A549 (cell line): ENCODE measurements around the gene PLPPR1.

Experiments used
- ESRRA ChIP-seq: fragments of 150-350 bp; IDR thresholded peaks from 2 replicates; pipeline ENCODE4 v1.6.1; 2014; ENCODE audit warnings: mild to moderate bottlenecking, low read length, borderline replicate concordance
- GATA3 ChIP-seq: IDR thresholded peaks from 2 replicates; pipeline ENCODE4 v1.6.1; 2012; ENCODE audit warnings: borderline replicate concordance
- POLR2A ChIP-seq: IDR thresholded peaks from 2 replicates; pipeline ENCODE4 v1.6.1; 2012; ENCODE audit warnings: mild to moderate bottlenecking, low read length
- TP53 ChIP-seq: fragments of 250-450 bp; sonication (Bioruptor Pico); IDR thresholded peaks from 2 replicates; pipeline ENCODE4 v1.5.0; 2021; ENCODE audit warnings: mild to moderate bottlenecking, moderate library complexity
- ZSCAN20 ChIP-seq: fragments of 250-450 bp; sonication (Bioruptor Pico); IDR thresholded peaks from 2 replicates; pipeline ENCODE4 v1.8.0; 2022; ENCODE audit warnings: mild to moderate bottlenecking, moderate library complexity
- TF ChIP-seq, protein P1 (sequence below): fragments of >200 bp; sonication (Bioruptor Twin); formaldehyde crosslinking; IDR thresholded peaks from 3 replicates; pipeline ENCODE4 v1.5.1; 2016
- TF ChIP-seq, protein P2 (sequence below): IDR thresholded peaks from 2 replicates; pipeline ENCODE4 v1.6.1; 2012; ENCODE audit warnings: low read depth, borderline replicate concordance
- TF ChIP-seq, protein P3 (sequence below): fragments of 450-650 bp; IDR thresholded peaks from 2 replicates; pipeline ENCODE4 v1.6.1; 2014; ENCODE audit warnings: antibody characterized with exemption

DNA sequence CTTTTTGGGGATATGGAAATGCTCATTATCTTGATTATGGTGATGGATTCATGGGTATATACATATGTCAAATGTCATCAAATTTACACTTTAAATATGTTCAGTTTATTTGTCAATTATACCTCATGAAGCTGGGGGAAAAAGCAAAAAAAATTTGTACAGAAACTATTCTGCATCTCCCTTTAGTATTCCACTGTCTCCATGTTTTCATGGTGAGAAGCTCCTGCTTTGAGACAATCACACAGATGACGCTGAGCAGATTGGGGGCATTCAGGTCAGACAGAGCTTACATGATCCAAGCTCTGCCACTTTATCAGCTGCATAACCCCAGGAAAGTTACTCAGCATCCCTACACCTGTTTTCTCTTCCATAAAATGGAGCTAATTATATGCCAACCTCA, 101.5 kb downstream of the PLPPR1 start:
- no peak for TF ChIP-seq POLR2A
- TF ChIP-seq, protein P1, sequence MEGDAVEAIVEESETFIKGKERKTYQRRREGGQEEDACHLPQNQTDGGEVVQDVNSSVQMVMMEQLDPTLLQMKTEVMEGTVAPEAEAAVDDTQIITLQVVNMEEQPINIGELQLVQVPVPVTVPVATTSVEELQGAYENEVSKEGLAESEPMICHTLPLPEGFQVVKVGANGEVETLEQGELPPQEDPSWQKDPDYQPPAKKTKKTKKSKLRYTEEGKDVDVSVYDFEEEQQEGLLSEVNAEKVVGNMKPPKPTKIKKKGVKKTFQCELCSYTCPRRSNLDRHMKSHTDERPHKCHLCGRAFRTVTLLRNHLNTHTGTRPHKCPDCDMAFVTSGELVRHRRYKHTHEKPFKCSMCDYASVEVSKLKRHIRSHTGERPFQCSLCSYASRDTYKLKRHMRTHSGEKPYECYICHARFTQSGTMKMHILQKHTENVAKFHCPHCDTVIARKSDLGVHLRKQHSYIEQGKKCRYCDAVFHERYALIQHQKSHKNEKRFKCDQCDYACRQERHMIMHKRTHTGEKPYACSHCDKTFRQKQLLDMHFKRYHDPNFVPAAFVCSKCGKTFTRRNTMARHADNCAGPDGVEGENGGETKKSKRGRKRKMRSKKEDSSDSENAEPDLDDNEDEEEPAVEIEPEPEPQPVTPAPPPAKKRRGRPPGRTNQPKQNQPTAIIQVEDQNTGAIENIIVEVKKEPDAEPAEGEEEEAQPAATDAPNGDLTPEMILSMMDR = no peak
- no peak for TF ChIP-seq ESRRA
- TF ChIP-seq TP53 = no peak
- TF ChIP-seq, protein P2, sequence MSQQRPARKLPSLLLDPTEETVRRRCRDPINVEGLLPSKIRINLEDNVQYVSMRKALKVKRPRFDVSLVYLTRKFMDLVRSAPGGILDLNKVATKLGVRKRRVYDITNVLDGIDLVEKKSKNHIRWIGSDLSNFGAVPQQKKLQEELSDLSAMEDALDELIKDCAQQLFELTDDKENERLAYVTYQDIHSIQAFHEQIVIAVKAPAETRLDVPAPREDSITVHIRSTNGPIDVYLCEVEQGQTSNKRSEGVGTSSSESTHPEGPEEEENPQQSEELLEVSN = no peak
- TF ChIP-seq ZSCAN20 (CRISPR knock-in tag) = no peak
- TF ChIP-seq, protein P3, sequence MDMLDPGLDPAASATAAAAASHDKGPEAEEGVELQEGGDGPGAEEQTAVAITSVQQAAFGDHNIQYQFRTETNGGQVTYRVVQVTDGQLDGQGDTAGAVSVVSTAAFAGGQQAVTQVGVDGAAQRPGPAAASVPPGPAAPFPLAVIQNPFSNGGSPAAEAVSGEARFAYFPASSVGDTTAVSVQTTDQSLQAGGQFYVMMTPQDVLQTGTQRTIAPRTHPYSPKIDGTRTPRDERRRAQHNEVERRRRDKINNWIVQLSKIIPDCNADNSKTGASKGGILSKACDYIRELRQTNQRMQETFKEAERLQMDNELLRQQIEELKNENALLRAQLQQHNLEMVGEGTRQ = no peak
- no peak for TF ChIP-seq GATA3
